A549 (cell line): Measurements from ENCODE around the gene TNF.

Experiments
- CBX8 ChIP-seq: fragments of 200-600 bp; sonication (generic); IDR thresholded peaks from 2 replicates; pipeline ENCODE4 v1.6.1; 2016
- HDAC2 ChIP-seq: fragments of 200-600 bp; sonication (generic); IDR thresholded peaks from 2 replicates; pipeline ENCODE4 v1.6.1; 2016
- HOXA7 ChIP-seq: fragments of 250-450 bp; sonication (Bioruptor Pico); IDR thresholded peaks from 2 replicates; pipeline ENCODE4 v1.5.0; 2020; ENCODE audit warnings: mild to moderate bottlenecking, moderate library complexity
- KDM1A ChIP-seq: fragments of 200-600 bp; sonication (generic); IDR thresholded peaks from 2 replicates; pipeline ENCODE4 v1.6.1; 2016; ENCODE audit warnings: low read depth, mild to moderate bottlenecking
- POLR2A ChIP-seq: IDR thresholded peaks from 2 replicates; pipeline ENCODE4 v1.6.1; 2012; ENCODE audit warnings: mild to moderate bottlenecking, low read length
- RAD21 ChIP-seq, 2 experiments: fragments of >200 bp in 1 of 2; sonication (Bioruptor Twin) in 1 of 2; formaldehyde crosslinking in 1 of 2; IDR thresholded peaks in 1 of 2; conservative IDR thresholded peaks in 1 of 2; 2 replicates in 1 of 2; 3 replicates in 1 of 2; pipeline ENCODE4 v1.6.1; 2012 to 2018; ENCODE audit warnings: inconsistent platforms in 1 of 2
- TF ChIP-seq, protein P1 (sequence below): fragments of >200 bp; sonication (Bioruptor Twin); formaldehyde crosslinking; IDR thresholded peaks from 3 replicates; pipeline ENCODE4 v1.5.1; 2016

DNA sequence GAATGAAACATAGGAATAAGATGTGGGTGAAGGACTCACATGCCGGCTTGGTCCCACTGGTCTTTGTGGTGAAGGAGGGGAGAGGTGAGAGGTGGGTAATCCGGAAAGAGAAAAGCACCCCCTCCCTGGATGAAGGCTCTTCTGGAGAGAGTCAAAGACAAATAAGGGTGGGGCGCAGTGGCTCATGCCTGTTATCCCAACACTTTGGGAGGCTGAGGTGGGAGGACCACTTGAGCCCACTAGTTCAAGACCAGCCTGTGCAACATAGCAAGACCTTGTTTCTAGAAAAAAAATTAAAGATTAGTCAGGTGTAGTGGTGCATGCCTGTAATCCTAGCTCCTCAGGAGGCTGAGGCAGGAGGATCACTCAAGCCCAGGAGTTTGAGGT lies 3.7 kb downstream of the TNF start:
- TF ChIP-seq RAD21 (conservative IDR thresholded peaks at IDR 0.05 in 1 of 2, IDR thresholded peaks at IDR 0.05 in 1 of 2) (no peak), HOXA7 (CRISPR knock-in tag) (no peak), POLR2A (no peak), HDAC2 (no peak), CBX8 (no peak), KDM1A (no peak)
- TF ChIP-seq, protein P1, sequence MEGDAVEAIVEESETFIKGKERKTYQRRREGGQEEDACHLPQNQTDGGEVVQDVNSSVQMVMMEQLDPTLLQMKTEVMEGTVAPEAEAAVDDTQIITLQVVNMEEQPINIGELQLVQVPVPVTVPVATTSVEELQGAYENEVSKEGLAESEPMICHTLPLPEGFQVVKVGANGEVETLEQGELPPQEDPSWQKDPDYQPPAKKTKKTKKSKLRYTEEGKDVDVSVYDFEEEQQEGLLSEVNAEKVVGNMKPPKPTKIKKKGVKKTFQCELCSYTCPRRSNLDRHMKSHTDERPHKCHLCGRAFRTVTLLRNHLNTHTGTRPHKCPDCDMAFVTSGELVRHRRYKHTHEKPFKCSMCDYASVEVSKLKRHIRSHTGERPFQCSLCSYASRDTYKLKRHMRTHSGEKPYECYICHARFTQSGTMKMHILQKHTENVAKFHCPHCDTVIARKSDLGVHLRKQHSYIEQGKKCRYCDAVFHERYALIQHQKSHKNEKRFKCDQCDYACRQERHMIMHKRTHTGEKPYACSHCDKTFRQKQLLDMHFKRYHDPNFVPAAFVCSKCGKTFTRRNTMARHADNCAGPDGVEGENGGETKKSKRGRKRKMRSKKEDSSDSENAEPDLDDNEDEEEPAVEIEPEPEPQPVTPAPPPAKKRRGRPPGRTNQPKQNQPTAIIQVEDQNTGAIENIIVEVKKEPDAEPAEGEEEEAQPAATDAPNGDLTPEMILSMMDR: no peak
